GM12878 (cell line): Measurements from ENCODE around the gene NHEJ1. TPM values are rescaled to one million over a fixed set of nuclear protein-coding genes. Genes with fewer than 3 reads are reported as not detected.

Experiments
- BACH1 ChIP-seq: fragments of 450-650 bp; IDR thresholded peaks from 2 replicates; pipeline ENCODE4 v1.6.1; 2017; ENCODE audit warnings: mild to moderate bottlenecking, borderline replicate concordance
- BCL3 ChIP-seq: IDR thresholded peaks from 2 replicates; pipeline ENCODE4 v1.6.1; 2011; ENCODE audit warnings: borderline replicate concordance, low read depth, mild to moderate bottlenecking, moderate library complexity, low read length; ENCODE audit not compliant: insufficient read depth, poor library complexity, severe bottlenecking
- BHLHE40 ChIP-seq, 2 experiments: fragments of 450-650 bp in 1 of 2; IDR thresholded peaks; 2 replicates each; pipeline ENCODE4 v1.6.1; 2011 to 2017; ENCODE audit warnings: low read depth in 2 of 2, borderline replicate concordance in 1 of 2, improper control_type of control experiment in 1 of 2, low read length in 1 of 2, mild to moderate bottlenecking in 1 of 2
- ELK1 ChIP-seq: IDR thresholded peaks from 2 replicates; pipeline ENCODE4 v1.6.1; 2012; ENCODE audit warnings: low read depth, low read length, improper control_type of control experiment
- IKZF2 ChIP-seq, 2 experiments: fragments of 450-650 bp; IDR thresholded peaks; 2 replicates each; pipeline ENCODE4 v1.6.1; 2017; ENCODE audit warnings: mild to moderate bottlenecking in 2 of 2, moderate library complexity in 2 of 2
- IRF4 ChIP-seq: IDR thresholded peaks from 2 replicates; pipeline ENCODE4 v1.6.1; 2011; ENCODE audit warnings: low read depth, low read length
- JUNB ChIP-seq: IDR thresholded peaks from 2 replicates; pipeline ENCODE4 v1.6.1; 2016; ENCODE audit warnings: antibody characterized with exemption, mild to moderate bottlenecking
- KLF5 ChIP-seq: fragments of 450-650 bp; IDR thresholded peaks from 2 replicates; pipeline ENCODE4 v1.6.1; 2014; ENCODE audit warnings: mild to moderate bottlenecking; ENCODE audit not compliant: partially characterized antibody
- RFX5 ChIP-seq: IDR thresholded peaks from 2 replicates; pipeline ENCODE4 v1.6.1; 2011; ENCODE audit warnings: low read depth, low read length, improper control_type of control experiment
- SIX5 ChIP-seq: IDR thresholded peaks from 2 replicates; pipeline ENCODE4 v1.6.1; 2011; ENCODE audit warnings: mild to moderate bottlenecking, low read depth, low read length, moderate library complexity; ENCODE audit not compliant: severe bottlenecking
- SMARCA5 ChIP-seq: fragments of 450-650 bp; IDR thresholded peaks from 2 replicates; pipeline ENCODE4 v1.6.1; 2017; ENCODE audit warnings: mild to moderate bottlenecking
- SREBF2 ChIP-seq: IDR thresholded peaks from 2 replicates; pipeline ENCODE4 v1.6.1; 2012; ENCODE audit warnings: mild to moderate bottlenecking, low read length
- SUPT20H ChIP-seq: IDR thresholded peaks from 2 replicates; pipeline ENCODE4 v1.6.1; 2011; ENCODE audit warnings: low read depth, mild to moderate bottlenecking, low read length, moderate library complexity, borderline replicate concordance; ENCODE audit not compliant: control insufficient read depth
- TBL1XR1 ChIP-seq: IDR thresholded peaks from 2 replicates; pipeline ENCODE4 v1.6.1; 2012; ENCODE audit warnings: low read depth, low read length, improper control_type of control experiment
- TCF7 ChIP-seq: IDR thresholded peaks from 2 replicates; pipeline ENCODE4 v1.6.1; 2014; ENCODE audit warnings: antibody characterized with exemption, borderline replicate concordance
- ZNF687 ChIP-seq: fragments of 450-650 bp; IDR thresholded peaks from 2 replicates; pipeline ENCODE4 v1.6.1; 2017; ENCODE audit warnings: mild to moderate bottlenecking, moderate library complexity
- ZZZ3 ChIP-seq: IDR thresholded peaks from 2 replicates; pipeline ENCODE4 v1.6.1; 2011; ENCODE audit warnings: low read depth; ENCODE audit not compliant: control insufficient read depth, insufficient read length
- polyA plus RNA-seq, 11 experiments: library from polyadenylated mRNA; depleted of rRNA in 4 of 11; unstranded in 6 of 11; stranded (reverse) in 5 of 11; fragments of >200 nt; fragmentation: Nextera tagmentation in 4 of 11; fragmentation: Illumina TruSeq in 1 of 11; extraction: Ambion mirVana in 4 of 11; extraction: Trizol in 1 of 11; gene quantifications; 1 replicate in 1 of 11; 2 replicates in 10 of 11; pipeline versions ENCODE4 v1.2.1 to v1.2.3, GENCODE V29; 2011 to 2016; ENCODE audit warnings: inconsistent platforms in 2 of 11, missing spikeins in 2 of 11, low read depth in 1 of 11
- total RNA-seq, 4 experiments: library from RNA; depleted of rRNA in 3 of 4; stranded (reverse); fragments of >200 nt in 3 of 4; fragmentation: Illumina TruSeq in 1 of 4; extraction: Trizol in 1 of 4; gene quantifications; 2 replicates each; pipeline versions ENCODE4 v1.2.1 to v1.2.3, GENCODE V29; 2013 to 2021
- TF ChIP-seq, protein P1 (sequence below): IDR thresholded peaks from 2 replicates; pipeline ENCODE4 v1.6.1; 2011; ENCODE audit warnings: low read depth, low read length, improper control_type of control experiment, borderline replicate concordance

The NHEJ1 gene
- total and polyA plus RNA-seq, 10 of the 15 experiments (the other 5 are each of a cell fraction or from before 2014, with no cell fraction given), result 11.8 to 20.2 (median 17.0) TPM

- TF ChIP-seq SIX5 (no peak), BCL3 (no peak), IRF4 (no peak), ELK1 (0 out of 2 replicates have a peak, but pooled peaks have one; percentile 13), KLF5 (no peak), RFX5 (no peak), SREBF2 (no peak), ZZZ3 (no peak), TBL1XR1 (no peak; the same call in 1 of the 2 replicates), SUPT20H (no peak), TCF7 (no peak), SMARCA5 (0 out of 2 replicates have a peak, but pooled peaks have one; percentile 53), IKZF2 (IDR thresholded peaks at IDR 0.05) (no peak; a peak in 2 of 4 replicates), JUNB (no peak), BHLHE40 (IDR thresholded peaks at IDR 0.05; ENCODE audit: borderline replicate concordance in 1 of 2, low read depth in 2 of 2, low read length in 1 of 2) (0 out of 4 replicates have a peak, but pooled peaks of 1 of the 2 experiments have one; percentile 55), ZNF687 (no peak; the same call in none of the 2 replicates), BACH1 (peak; percentile 79; the same call in 1 of the 2 replicates)
- TF ChIP-seq, protein P1, sequence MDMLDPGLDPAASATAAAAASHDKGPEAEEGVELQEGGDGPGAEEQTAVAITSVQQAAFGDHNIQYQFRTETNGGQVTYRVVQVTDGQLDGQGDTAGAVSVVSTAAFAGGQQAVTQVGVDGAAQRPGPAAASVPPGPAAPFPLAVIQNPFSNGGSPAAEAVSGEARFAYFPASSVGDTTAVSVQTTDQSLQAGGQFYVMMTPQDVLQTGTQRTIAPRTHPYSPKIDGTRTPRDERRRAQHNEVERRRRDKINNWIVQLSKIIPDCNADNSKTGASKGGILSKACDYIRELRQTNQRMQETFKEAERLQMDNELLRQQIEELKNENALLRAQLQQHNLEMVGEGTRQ, result no peak
Measured at GRCh38 chr2:219206328-219207133, 45.9 kb upstream of the NHEJ1 start, which contains the start of gene ZFAND2B (continued).
